IMR-90 (cell line): ENCODE data around the gene POFUT2. TPM values are rescaled to one million over a fixed set of nuclear protein-coding genes. Genes with fewer than 3 reads are reported as not detected.

Experiments
- ATAC-seq: fragments of 200-7000 bp; cut with Tn5 transposase; 2 replicates; pipeline ENCODE4 v1.9.1; 2020; ENCODE audit warnings: low read depth, mild to moderate bottlenecking, moderate library complexity
- BruUV-seq: library from RNA; stranded (reverse); fragments of 400-500 nt; replicated peaks from 2 replicates; lab custom pipeline; 2021; lab: Mats Ljungman, UMichigan
- CTCF ChIA-PET: fragments of 300-600 bp; formaldehyde crosslinking; extraction: SDS; loops from one replicate; lab custom pipeline; 2021; ENCODE audit warnings: antibody characterized with exemption; lab: Yijun Ruan, JAX
- POLR2A ChIA-PET: fragments of 300-600 bp; sonication (Branson Sonifier 250); formaldehyde crosslinking; loops from one replicate; lab custom pipeline; 2022; ENCODE audit warnings: antibody characterized with exemption; ENCODE audit not compliant: unreplicated experiment; lab: Charles Lee
- DNase-seq: peaks from one replicate; pipeline ENCODE4 v3.0.0; 2013
- H2AFZ ChIP-seq: replicated peaks from 2 replicates; pipeline ENCODE3; 2013; ENCODE audit warnings: low read length, mild to moderate bottlenecking; ENCODE audit not compliant: poor library complexity
- H2AK5ac ChIP-seq: 2 replicates; pipeline ENCODE4 v1.6.1; 2013; ENCODE audit warnings: low read depth, low read length, inconsistent platforms
- H2AK9ac ChIP-seq: replicated peaks from 2 replicates; pipeline ENCODE3; 2013; ENCODE audit warnings: mild to moderate bottlenecking, low read depth, low read length, moderate library complexity; ENCODE audit not compliant: poor library complexity
- H2BK120ac ChIP-seq: 2 replicates; pipeline ENCODE4 v1.6.1; 2013; ENCODE audit warnings: low read depth, low read length, inconsistent platforms
- H2BK15ac ChIP-seq: 3 replicates; pipeline ENCODE4 v1.6.1; 2013; ENCODE audit warnings: low read depth, low read length, inconsistent platforms
- H2BK20ac ChIP-seq: 2 replicates; pipeline ENCODE4 v1.6.1; 2013; ENCODE audit warnings: low read depth, mild to moderate bottlenecking, inconsistent platforms, low read length, moderate library complexity
- H2BK5ac ChIP-seq: 2 replicates; pipeline ENCODE4 v1.6.1; 2013; ENCODE audit warnings: mild to moderate bottlenecking, low read depth, low read length, inconsistent platforms; ENCODE audit not compliant: poor library complexity, severe bottlenecking
- H3K14ac ChIP-seq: replicated peaks from 2 replicates; pipeline ENCODE4 v1.6.1; 2013; ENCODE audit warnings: low read depth, low read length, inconsistent platforms
- H3K18ac ChIP-seq: 2 replicates; pipeline ENCODE4 v1.6.1; 2013; ENCODE audit warnings: low read depth, low read length, control low read depth
- H3K23ac ChIP-seq: 2 replicates; pipeline ENCODE4 v1.6.1; 2013; ENCODE audit warnings: low read depth, low read length, inconsistent platforms
- H3K27ac ChIP-seq: 2 replicates; pipeline ENCODE4 v1.5.1; 2013; ENCODE audit warnings: mild to moderate bottlenecking, control low read depth, low read length; ENCODE audit not compliant: insufficient read depth
- H3K27me3 ChIP-seq: 2 replicates; pipeline ENCODE4 v1.6.1; 2013; ENCODE audit warnings: low read length; ENCODE audit not compliant: control insufficient read depth, insufficient read depth
- H3K36me3 ChIP-seq: 2 replicates; pipeline ENCODE4 v1.6.1; 2013; ENCODE audit warnings: low read length, mixed read lengths; ENCODE audit not compliant: control insufficient read depth, insufficient read depth
- H3K4ac ChIP-seq: 2 replicates; pipeline ENCODE4 v1.6.1; 2013; ENCODE audit warnings: low read depth, low read length, inconsistent platforms
- H3K4me1 ChIP-seq: 2 replicates; pipeline ENCODE4 v1.6.1; 2013; ENCODE audit warnings: low read length, mixed read lengths; ENCODE audit not compliant: control insufficient read depth, insufficient read depth
- H3K4me2 ChIP-seq: 2 replicates; pipeline ENCODE4 v1.6.1; 2013; ENCODE audit warnings: low read depth, mild to moderate bottlenecking, control low read depth, low read length, moderate library complexity
- H3K4me3 ChIP-seq: 2 replicates; pipeline ENCODE4 v1.5.1; 2013; ENCODE audit warnings: low read depth, mild to moderate bottlenecking, control low read depth, low read length, moderate library complexity; ENCODE audit not compliant: insufficient read depth
- H3K56ac ChIP-seq: 2 replicates; pipeline ENCODE4 v1.6.1; 2013; ENCODE audit warnings: low read length, inconsistent platforms; ENCODE audit not compliant: insufficient read depth; ENCODE audit errors: extremely low read depth
- H3K79me1 ChIP-seq, 2 experiments: 2 replicates each; pipeline ENCODE4 v1.6.1; 2013; ENCODE audit warnings: low read length in 2 of 2, inconsistent platforms in 1 of 2, low read depth in 1 of 2
- H3K9ac ChIP-seq: 2 replicates; pipeline ENCODE4 v1.6.1; 2013; ENCODE audit warnings: low read depth, low read length, control low read depth
- H3K9me1 ChIP-seq: 2 replicates; pipeline ENCODE4 v1.6.1; 2013; ENCODE audit warnings: low read length, inconsistent platforms; ENCODE audit not compliant: insufficient read depth
- H3K9me3 ChIP-seq: 2 replicates; pipeline ENCODE4 v1.6.1; 2013; ENCODE audit warnings: low read length; ENCODE audit not compliant: control insufficient read depth, insufficient read depth
- H4K20me1 ChIP-seq: 2 replicates; pipeline ENCODE4 v1.6.1; 2013; ENCODE audit warnings: low read length, inconsistent platforms; ENCODE audit not compliant: insufficient read depth
- H4K5ac ChIP-seq: 2 replicates; pipeline ENCODE4 v1.6.1; 2013; ENCODE audit warnings: mild to moderate bottlenecking, low read depth, low read length, control low read depth
- H4K8ac ChIP-seq, 2 experiments: 2 replicates each; pipeline ENCODE4 v1.6.1; 2013; ENCODE audit warnings: low read depth in 2 of 2, low read length in 2 of 2, control low read depth in 1 of 2, inconsistent platforms in 1 of 2
- H4K91ac ChIP-seq: 2 replicates; pipeline ENCODE4 v1.6.1; 2013; ENCODE audit warnings: low read depth, low read length, inconsistent platforms; ENCODE audit not compliant: insufficient read depth
- BHLHE40 ChIP-seq: fragments of 150-350 bp; IDR thresholded peaks from 2 replicates; pipeline ENCODE4 v1.6.1; 2016; ENCODE audit warnings: mild to moderate bottlenecking, low read depth, low read length
- CEBPB ChIP-seq: IDR thresholded peaks from 2 replicates; pipeline ENCODE4 v1.6.1; 2012; ENCODE audit warnings: low read depth, low read length, improper control_type of control experiment
- ELK1 ChIP-seq: fragments of 150-350 bp; IDR thresholded peaks from 2 replicates; pipeline ENCODE4 v1.6.1; 2016; ENCODE audit warnings: low read depth, mild to moderate bottlenecking, low read length, moderate library complexity, borderline replicate concordance
- FOS ChIP-seq: fragments of 150-350 bp; IDR thresholded peaks from 2 replicates; pipeline ENCODE4 v1.6.1; 2016; ENCODE audit warnings: low read depth, low read length
- MAFK ChIP-seq: IDR thresholded peaks from 2 replicates; pipeline ENCODE4 v1.6.1; 2012; ENCODE audit warnings: low read depth, low read length, improper control_type of control experiment
- MAZ ChIP-seq: IDR thresholded peaks from 2 replicates; pipeline ENCODE4 v1.6.1; 2012; ENCODE audit warnings: low read depth, mild to moderate bottlenecking, low read length, improper control_type of control experiment, moderate library complexity, borderline replicate concordance
- MXI1 ChIP-seq: IDR thresholded peaks from 2 replicates; pipeline ENCODE4 v1.6.1; 2012; ENCODE audit warnings: low read depth, mild to moderate bottlenecking, low read length, moderate library complexity, borderline replicate concordance
- NFE2L2 ChIP-seq: fragments of 150-350 bp; IDR thresholded peaks from 2 replicates; pipeline ENCODE4 v1.6.1; 2016; ENCODE audit warnings: low read depth, mild to moderate bottlenecking, low read length
- POLR2A ChIP-seq: IDR thresholded peaks from 2 replicates; pipeline ENCODE4 v1.6.1; 2012; ENCODE audit warnings: mild to moderate bottlenecking, low read depth, low read length
- RAD21 ChIP-seq: IDR thresholded peaks from 2 replicates; pipeline ENCODE4 v1.6.1; 2012; ENCODE audit warnings: low read length, improper control_type of control experiment
- RCOR1 ChIP-seq: IDR thresholded peaks from 2 replicates; pipeline ENCODE4 v1.6.1; 2012; ENCODE audit warnings: mild to moderate bottlenecking, low read length, improper control_type of control experiment; ENCODE audit not compliant: insufficient replicate concordance
- RFX5 ChIP-seq: IDR thresholded peaks from 2 replicates; pipeline ENCODE4 v1.8.0; 2012; ENCODE audit warnings: low read depth, mild to moderate bottlenecking, low read length, moderate library complexity
- SMC3 ChIP-seq: fragments of 150-350 bp; IDR thresholded peaks from 2 replicates; pipeline ENCODE4 v1.6.1; 2016; ENCODE audit warnings: low read depth, mild to moderate bottlenecking, antibody characterized with exemption, low read length, moderate library complexity
- WGBS, 2 experiments: methylation state at CpG; one replicate each; pipeline versions ENCODE4 v1.1.5 to v1.1.7; 2013; ENCODE audit warnings: missing lambda C conversion rate in 2 of 2; ENCODE audit not compliant: insufficient read length in 1 of 2; ENCODE audit errors: extremely low coverage in 2 of 2; 5-methylcytosine and 5-hydroxymethylcytosine counted together
- dilution Hi-C: fragments of 300-500 bp; cut with HindIII; formaldehyde crosslinking; loops from one replicate; pipeline ENCODE4 v1.14.3; 2018; ENCODE audit warnings: low sequenced_read_pairs; ENCODE audit not compliant: unreplicated experiment
- in situ Hi-C: fragments of 300-500 bp; cut with MboI; formaldehyde crosslinking; loops from 3 replicates; pipeline ENCODE4 v1.14.3; 2019; ENCODE audit warnings: low sequenced_read_pairs, inconsistent platforms, mixed read lengths
- intact Hi-C: fragments of 100-400 bp; cut with micrococcal nuclease; formaldehyde crosslinking; loops from 2 replicates; pipeline ENCODE4 v1.10.0; 2022
- polyA plus RNA-seq, 3 experiments: library from polyadenylated mRNA; depleted of rRNA; stranded (reverse); fragments of >200 nt; gene quantifications; 2 replicates each; pipeline ENCODE4 v1.2.3, GENCODE V29; 2012; ENCODE audit warnings: low replicate concordance in 1 of 3
- total RNA-seq: library from RNA; depleted of rRNA; stranded (reverse); fragments of >200 nt; gene quantifications from 2 replicates; pipeline ENCODE4 v1.2.3, GENCODE V29; 2012
- TF ChIP-seq, protein P1 (sequence below): conservative IDR thresholded peaks from 2 replicates; pipeline ENCODE4 v1.5.1; 2012; ENCODE audit warnings: mild to moderate bottlenecking, low read depth, low read length, improper control_type of control experiment
- TF ChIP-seq, protein P2 (sequence below): fragments of 150-350 bp; IDR thresholded peaks from 2 replicates; pipeline ENCODE4 v1.6.1; 2017; ENCODE audit warnings: mild to moderate bottlenecking, antibody characterized with exemption, low read length, low read depth

Gene POFUT2
- total and polyA plus RNA-seq, 2 of the 4 experiments (the other 2 are of a cell fraction) = 18.8 to 59.3 TPM

- no peak overlapping the region for H2AFZ ChIP-seq
- H3K36me3 ChIP-seq = peaks cover 77% of the 10 kb centered on the region
- no peak overlapping the region for H3K4me3 ChIP-seq
- H4K5ac ChIP-seq = no peak overlapping the region
- H3K9me1 ChIP-seq = no peaks in the 10 kb centered on the region
- H2BK20ac ChIP-seq = no peak overlapping the region
- H4K8ac ChIP-seq = no peak overlapping the region
- intact Hi-C loops = loop anchor here (5.0 kb wide), 1 partner anchor 336 kb away; the partner anchor contains the start of gene SLX9
- no peak overlapping the region for H2BK15ac ChIP-seq
- dilution Hi-C loops = no loop called here
- no peak overlapping the region for H3K9ac ChIP-seq
- 90% methylated on average over 21 of the region's 27 CpGs; no CpG with 5 or more reads in 1 of the 2 experiments for WGBS, 2 experiments
- in situ Hi-C loops = no loop called here
- CTCF ChIA-PET = no interaction called here
- no TSS peak for BruUV-seq
- H3K56ac ChIP-seq = no peak overlapping the region
- POLR2A ChIA-PET = no interaction called here
- no peak overlapping the region for H3K23ac ChIP-seq
- no peak overlapping the region for H3K27ac ChIP-seq
- no peak overlapping the region for H4K91ac ChIP-seq
- peaks cover 80% of the 10 kb centered on the region for H4K20me1 ChIP-seq
- H3K79me1 ChIP-seq = peaks cover 12 to 84% of the 10 kb centered on the region in 2 experiments
- H3K4me2 ChIP-seq = no peak overlapping the region
- ATAC-seq (no peak), DNase-seq (no peak)
- H3K9me3 ChIP-seq = no peaks in the 10 kb centered on the region
- no peak overlapping the region for H2AK9ac ChIP-seq
- no peak overlapping the region for H3K4ac ChIP-seq
- no peak overlapping the region for H2AK5ac ChIP-seq
- no peak overlapping the region for H2BK5ac ChIP-seq
- no peak overlapping the region for H3K14ac ChIP-seq
- H2BK120ac ChIP-seq = no peak overlapping the region
- H3K18ac ChIP-seq = no peak overlapping the region
- H3K4me1 ChIP-seq = no peaks in the 10 kb centered on the region
- no peaks in the 10 kb centered on the region for H3K27me3 ChIP-seq
- TF ChIP-seq POLR2A (no peak), ELK1 (no peak), RCOR1 (no peak), MAFK (no peak), MAZ (no peak), SMC3 (no peak), FOS (no peak), NFE2L2 (no peak), MXI1 (no peak), RAD21 (no peak), RFX5 (no peak), BHLHE40 (no peak), CEBPB (no peak)
- TF ChIP-seq, protein P1, sequence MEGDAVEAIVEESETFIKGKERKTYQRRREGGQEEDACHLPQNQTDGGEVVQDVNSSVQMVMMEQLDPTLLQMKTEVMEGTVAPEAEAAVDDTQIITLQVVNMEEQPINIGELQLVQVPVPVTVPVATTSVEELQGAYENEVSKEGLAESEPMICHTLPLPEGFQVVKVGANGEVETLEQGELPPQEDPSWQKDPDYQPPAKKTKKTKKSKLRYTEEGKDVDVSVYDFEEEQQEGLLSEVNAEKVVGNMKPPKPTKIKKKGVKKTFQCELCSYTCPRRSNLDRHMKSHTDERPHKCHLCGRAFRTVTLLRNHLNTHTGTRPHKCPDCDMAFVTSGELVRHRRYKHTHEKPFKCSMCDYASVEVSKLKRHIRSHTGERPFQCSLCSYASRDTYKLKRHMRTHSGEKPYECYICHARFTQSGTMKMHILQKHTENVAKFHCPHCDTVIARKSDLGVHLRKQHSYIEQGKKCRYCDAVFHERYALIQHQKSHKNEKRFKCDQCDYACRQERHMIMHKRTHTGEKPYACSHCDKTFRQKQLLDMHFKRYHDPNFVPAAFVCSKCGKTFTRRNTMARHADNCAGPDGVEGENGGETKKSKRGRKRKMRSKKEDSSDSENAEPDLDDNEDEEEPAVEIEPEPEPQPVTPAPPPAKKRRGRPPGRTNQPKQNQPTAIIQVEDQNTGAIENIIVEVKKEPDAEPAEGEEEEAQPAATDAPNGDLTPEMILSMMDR = no peak
- TF ChIP-seq, protein P2, sequence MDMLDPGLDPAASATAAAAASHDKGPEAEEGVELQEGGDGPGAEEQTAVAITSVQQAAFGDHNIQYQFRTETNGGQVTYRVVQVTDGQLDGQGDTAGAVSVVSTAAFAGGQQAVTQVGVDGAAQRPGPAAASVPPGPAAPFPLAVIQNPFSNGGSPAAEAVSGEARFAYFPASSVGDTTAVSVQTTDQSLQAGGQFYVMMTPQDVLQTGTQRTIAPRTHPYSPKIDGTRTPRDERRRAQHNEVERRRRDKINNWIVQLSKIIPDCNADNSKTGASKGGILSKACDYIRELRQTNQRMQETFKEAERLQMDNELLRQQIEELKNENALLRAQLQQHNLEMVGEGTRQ = no peak
Observed at GRCh38 chr21:45278156-45278911, 9.4 kb downstream of the POFUT2 start.
